Forelimb muscle (tissue), 1 donor: ENCODE results near the gene MTREX. TPM values are rescaled to one million over a fixed set of nuclear protein-coding genes. Genes with fewer than 3 reads are reported as not detected.

ENCODE experiments used
- DNase-seq: peaks from one replicate; pipeline ENCODE4 v3.0.0-alpha.2; 2013; ENCODE audit warnings: low read depth
- polyA plus RNA-seq: library from polyadenylated mRNA; unstranded; fragments of 120-200 nt; gene quantifications from one replicate; pipeline ENCODE4 v1.2.1, GENCODE V29; 2013; ENCODE audit not compliant: insufficient read length

The MTREX gene
- polyA plus RNA-seq, 1 donor, result 66.8 TPM

DNA sequence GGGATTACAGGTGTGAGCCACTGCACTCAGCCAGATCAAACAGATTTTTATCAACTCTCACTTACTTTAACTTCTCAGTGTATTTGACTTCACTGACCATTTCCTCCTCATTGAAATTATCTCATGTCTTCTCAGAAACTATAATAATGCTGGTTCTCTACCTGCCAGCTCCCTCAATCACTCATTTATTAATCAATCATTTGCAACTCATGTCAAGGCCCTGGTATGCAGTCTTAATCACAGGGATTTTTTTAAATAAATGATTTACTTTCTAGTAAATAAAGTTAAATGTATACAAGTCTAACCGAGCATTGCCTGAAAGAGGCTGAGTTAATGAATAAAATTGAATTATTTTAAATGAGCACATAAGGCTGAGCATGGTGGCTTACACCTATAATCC is 163.7 kb downstream of the MTREX start:
- no peak for DNase-seq

DNA sequence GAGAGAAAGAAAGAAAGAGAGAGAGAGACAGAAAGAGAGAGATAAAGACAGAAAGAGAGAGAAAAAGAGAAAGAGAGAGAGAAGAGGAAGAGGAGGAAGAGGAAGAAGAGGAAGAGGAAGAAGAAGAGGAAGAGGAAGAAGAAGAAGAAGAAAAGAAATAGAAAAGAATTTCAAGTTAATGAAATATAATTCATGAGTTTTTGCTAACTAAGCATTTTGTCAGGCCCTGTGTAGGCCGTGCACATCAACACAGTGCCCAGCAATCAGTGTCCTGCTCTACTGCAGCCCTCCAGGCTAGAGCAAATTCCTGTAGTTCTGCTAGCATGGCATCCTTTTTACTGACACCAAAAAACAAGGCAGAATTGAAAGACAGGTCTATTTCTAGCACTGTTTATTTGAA is 164.9 kb downstream of the MTREX start:
- no peak for DNase-seq

Other genes with a start within 250 kb of the MTREX start
- 0.67 TPM for gene GZMA, start 205.3 kb upstream of the MTREX start, polyA plus RNA-seq
- 48.7 TPM for gene GPX8, start 147.8 kb upstream of the MTREX start, polyA plus RNA-seq
- not detected for gene CDC20B, start 134.8 kb upstream of the MTREX start, polyA plus RNA-seq
- gene MCIDAS, start 80.7 kb upstream of the MTREX start, polyA plus RNA-seq, result not detected
- gene CCNO, start 74.4 kb upstream of the MTREX start, polyA plus RNA-seq, result not detected
- gene DHX29, start 295 bp upstream of the MTREX start, polyA plus RNA-seq, result 26.6 TPM
- gene PLPP1, start 227.0 kb downstream of the MTREX start, polyA plus RNA-seq, result 47.1 TPM